ENCODE measurements around the gene ZNF593. TPM values are rescaled to one million over a fixed set of nuclear protein-coding genes. Genes with fewer than 3 reads are reported as not detected.

Gene ZNF593
- total RNA-seq, 1 donor from 2014 or later, result 29.2 TPM

GRCh38 chr1:26169198-26169554, 532 bp upstream of the ZNF593 start:
- no peak for DNase-seq (ENCODE audit: low read depth in 2 of 2)

DNA sequence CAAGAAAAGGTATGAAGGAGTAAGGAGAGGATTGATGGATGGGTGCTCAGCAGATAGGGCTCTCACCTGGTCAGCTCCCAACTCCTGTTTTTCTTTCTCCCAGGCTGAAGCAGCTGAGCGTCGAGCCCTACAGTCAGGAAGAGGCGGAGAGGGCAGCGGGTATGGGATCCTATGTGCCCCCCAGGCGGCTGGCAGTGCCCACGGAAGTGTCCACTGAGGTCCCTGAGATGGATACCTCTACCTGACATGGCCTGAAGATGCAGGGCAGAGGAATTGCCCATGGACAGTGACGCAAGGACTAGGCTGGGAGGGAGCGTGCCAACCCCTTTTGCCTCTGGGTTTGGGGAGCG, 739 bp downstream of the ZNF593 start:
- peak in 1 of 2 donors; percentile 16 for DNase-seq (ENCODE audit: low read depth in 2 of 2)

DNA sequence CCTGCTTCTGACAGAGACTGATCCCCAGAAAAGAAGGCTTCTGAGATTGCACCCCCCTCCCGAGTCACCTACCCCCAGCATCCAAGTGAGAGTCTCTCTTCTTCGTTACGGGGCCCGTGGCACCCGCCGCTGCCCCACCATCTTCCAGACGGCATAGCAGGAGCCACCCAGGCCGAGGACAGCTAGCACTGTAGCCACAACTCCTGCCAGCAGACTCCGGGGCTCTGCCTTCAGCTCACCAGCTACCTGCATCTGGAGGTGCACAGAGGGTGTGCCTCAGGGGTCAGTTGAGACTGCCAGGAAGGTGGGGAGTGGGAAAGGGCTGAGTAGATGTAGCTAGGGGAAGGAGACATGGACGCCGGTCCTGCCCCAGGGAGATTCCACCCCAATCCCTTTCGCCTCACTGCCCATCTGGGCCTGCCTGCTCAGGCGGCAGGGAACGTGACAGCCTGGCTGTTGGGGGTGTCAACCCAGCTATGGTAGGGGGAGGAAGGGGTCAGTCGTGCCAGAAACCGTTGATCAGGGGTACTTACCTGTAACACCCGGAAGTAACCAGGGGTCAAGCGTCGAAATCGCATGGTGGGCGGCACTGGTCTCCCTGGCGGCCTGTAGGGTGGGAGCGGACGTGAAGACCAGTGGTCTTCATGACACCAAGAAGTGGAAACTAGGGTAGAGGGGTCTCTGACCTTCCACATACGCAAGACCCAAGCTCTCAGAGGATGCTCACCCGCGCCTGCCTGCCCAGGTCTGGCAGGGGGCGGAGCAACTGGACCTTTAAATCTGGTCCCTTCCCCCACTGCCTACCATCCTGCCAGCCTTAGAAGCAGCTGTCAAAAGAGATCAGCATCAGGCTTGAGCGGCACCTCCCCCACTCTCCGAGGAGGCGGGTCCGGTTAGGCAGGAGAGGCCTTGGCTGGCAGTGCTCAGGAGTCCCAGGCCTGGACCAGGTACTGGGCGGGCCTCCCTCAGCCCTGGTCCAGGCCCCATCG, 1.7 kb downstream of the ZNF593 start, which contains the start of gene ZNF593OS:
TSS of gene ZNF593OS (minus strand) at position 749 of the 989 bp plus-strand sequence. CDS start at position 578, 171 bp downstream.
- DNase-seq (ENCODE audit: low read depth in 2 of 2), result no peak

DNA sequence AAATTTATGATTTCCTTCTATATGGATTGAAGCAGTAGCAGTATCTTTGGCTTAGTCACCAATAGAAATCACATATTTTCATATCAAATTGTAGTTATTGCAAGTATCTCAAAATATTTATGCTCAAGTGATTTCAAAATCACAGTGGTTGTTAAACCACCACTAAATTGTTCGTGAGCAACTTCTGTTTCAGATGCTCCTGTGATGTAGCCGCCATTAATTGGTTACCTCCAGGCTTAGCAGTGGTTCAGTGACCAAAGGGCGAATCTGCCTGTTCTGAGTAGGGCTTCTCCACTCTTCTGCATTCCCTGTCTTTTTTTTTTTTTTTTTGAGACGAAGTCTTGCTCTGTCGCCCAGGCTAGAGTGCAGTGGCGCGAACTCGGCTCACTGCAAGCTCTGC, 5.6 kb downstream of the ZNF593 start:
- DNase-seq (ENCODE audit: low read depth in 2 of 2), result no peak

- no peak for DNase-seq (ENCODE audit: low read depth in 2 of 2)
These were observed 7.5 kb downstream of the ZNF593 start, which contains the start of gene CNKSR1 for GRCh38 chr1:26177182-26177684. CNKSR1 (plus strand) TSS chr1:26177491; CDS start chr1:26177548, 57 bp downstream.

- DNase-seq (ENCODE audit: low read depth in 2 of 2), result no peak
These were observed 10.3 kb downstream of the ZNF593 start for GRCh38 chr1:26180010-26180506.

DNA sequence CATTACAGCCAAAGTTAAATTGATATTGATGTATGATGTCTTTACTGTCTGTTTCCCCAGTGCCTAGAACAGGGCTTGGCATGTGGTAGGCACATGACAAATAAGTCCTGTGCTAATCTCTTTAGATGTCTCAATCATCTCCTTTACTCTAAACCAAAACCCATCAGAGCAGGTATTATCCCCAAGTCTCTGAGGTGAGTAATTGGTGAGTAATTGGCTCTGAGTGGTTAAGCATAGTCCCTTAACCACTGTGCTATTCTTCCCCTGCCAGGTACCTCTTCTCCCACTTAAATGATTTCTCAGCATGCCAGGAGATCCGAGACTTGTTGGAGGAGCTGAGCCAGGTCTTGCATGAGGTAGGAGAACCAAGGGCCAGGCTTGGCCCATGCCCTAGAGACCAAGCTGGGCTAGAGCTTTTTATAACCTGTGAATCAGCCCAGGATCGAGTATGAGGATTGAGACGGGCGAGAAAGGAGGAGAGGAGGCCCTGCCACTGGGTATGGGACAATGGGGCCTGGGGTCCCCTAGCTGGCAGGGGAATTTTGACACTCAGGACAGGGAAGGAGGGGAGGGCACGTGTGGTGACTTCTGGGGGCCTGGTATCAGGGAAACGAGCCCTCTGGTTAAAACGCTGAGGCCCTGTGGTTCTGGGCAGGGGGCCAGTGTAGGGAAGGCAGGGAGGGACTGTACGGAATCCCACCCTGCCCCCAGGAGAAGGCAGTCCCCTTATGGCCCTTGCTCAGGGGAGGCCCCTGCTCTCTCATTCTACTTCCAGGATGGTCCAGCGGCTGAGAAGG, 12.1 kb downstream of the ZNF593 start:
- DNase-seq (ENCODE audit: low read depth in 2 of 2), result no peak

DNA sequence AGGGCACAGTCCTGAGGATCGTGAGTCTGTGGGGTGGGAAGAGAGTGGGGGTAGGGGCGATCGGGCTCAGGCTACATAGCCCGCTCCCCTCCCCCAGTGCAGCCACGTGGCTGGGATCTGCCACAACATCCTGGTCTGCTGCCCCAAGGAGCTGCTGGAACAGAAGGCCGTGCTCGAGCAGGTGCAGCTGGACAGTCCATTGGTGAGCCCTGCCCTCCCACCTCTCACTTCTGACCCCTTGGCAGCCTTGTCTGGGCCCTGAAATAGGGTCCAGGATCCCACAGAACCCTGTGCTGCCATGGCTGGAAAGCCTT, 12.6 kb downstream of the ZNF593 start:
- no peak for DNase-seq (ENCODE audit: low read depth in 2 of 2)

- no peak for DNase-seq (ENCODE audit: low read depth in 2 of 2)
These were observed 14.4 kb downstream of the ZNF593 start for GRCh38 chr1:26184086-26184485.

- DNase-seq (ENCODE audit: low read depth in 2 of 2), result no peak
These were observed 15.2 kb downstream of the ZNF593 start for GRCh38 chr1:26184883-26185282.

GRCh38 chr1:26187882-26188281, 18.2 kb downstream of the ZNF593 start:
- DNase-seq (ENCODE audit: low read depth in 2 of 2), result no peak

GRCh38 chr1:26188477-26188876, 18.8 kb downstream of the ZNF593 start:
- no peak for DNase-seq (ENCODE audit: low read depth in 2 of 2)

DNA sequence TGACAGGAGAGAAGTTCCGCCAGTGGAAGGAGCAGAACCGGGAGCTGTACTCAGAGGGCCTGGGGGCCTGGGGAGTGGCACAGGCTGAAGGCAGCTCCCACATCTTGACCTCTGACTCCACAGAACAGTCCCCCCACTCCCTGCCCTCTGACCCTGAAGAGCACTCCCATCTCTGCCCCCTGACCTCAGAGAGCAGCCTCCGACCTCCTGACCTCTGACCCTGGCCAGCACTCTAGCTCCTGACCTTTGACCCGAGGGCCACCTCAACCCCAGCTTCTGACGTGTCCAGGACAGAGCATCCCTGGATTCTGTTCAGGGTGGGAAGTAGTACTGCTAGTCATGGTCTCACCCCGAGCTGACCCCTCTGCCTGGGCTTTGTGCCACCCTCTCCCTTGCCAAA, 19.6 kb downstream of the ZNF593 start:
- DNase-seq (ENCODE audit: low read depth in 2 of 2), result no peak

DNA sequence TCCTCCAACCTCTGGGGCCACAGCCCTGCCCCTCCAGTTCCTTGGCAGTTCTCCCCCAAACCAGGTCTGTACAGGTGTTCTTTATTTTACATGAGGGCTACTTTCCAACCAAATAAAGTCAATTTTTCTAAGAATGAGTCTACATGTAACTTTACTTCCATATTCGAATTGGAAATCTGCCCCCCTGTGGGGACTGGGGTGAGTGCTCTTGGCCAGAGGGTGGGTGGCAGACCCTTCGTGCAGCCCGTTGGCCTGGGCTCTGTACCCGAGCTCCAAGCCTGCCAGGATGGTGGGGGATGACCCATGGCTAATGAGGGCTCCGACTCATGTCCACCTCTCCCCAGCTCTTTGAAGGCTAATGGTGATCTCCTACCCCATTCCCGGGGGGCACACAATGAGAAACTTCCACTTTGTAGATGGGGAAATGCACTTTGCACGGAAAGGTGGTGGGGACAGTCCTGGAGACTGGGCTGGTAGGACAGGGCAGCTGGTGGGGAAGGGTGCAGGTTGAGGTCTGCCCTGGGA, 20.1 kb downstream of the ZNF593 start:
- DNase-seq (ENCODE audit: low read depth in 2 of 2), result no peak

DNA sequence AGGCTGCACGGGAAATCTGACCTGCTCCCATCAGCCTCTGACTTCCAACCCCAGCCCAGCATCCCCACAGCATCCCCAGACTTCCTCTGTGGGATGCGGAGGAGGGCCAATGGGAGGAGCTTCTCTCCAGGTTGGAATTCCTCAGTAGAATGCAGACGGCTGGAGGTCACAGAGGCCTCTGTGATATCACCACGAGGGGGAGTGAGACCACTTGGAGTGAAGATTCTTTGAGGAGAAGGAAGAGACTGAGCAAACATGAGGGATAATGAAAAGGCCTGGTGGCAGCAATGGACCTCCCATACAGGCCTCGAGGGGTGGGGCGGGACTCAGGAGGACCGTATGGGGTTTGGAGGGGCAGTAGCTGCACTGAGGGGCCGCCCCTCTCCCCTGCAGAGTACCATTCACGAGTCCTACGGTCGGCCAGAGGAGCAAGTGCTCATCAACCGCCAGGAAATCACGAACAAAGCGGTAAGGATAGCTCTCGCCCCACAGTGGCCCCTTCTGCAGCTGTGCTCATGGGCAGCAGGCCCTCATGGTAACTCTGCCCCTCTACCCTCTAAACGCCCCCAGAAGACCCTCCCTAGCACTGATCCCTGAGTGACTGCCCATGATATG, 20.8 kb downstream of the ZNF593 start, which contains the start of gene CATSPER4:
TSS of gene CATSPER4 (plus strand) at position 230 of the 615 bp plus-strand sequence. CDS start at position 256, 26 bp downstream.
- no peak for DNase-seq (ENCODE audit: low read depth in 2 of 2)

DNA sequence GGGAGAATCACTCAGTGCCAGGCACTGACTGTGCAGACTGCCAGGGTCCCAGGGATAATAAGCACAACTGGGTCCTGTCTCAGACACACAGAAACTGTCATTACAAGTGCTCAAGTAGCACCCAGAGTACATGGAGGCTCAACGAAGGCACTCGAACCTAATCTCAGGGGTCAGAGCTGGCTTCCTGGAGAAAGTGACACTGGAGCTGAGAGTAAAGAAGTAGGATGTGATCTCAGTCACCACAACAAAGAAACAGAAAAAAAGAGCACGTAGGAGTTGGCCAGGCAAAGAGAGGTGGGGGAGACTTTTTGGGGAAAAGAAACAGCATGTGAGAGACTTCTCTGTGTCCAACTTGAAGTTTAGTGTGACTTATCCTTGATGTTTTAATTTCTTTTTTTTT, 22.0 kb downstream of the ZNF593 start:
- no peak for DNase-seq (ENCODE audit: low read depth in 2 of 2)

- no peak for DNase-seq (ENCODE audit: low read depth in 2 of 2)
These were observed 26.1 kb downstream of the ZNF593 start for GRCh38 chr1:26195805-26196204.

GRCh38 chr1:26197301-26197700, 27.6 kb downstream of the ZNF593 start:
- no peak for DNase-seq (ENCODE audit: low read depth in 2 of 2)

DNA sequence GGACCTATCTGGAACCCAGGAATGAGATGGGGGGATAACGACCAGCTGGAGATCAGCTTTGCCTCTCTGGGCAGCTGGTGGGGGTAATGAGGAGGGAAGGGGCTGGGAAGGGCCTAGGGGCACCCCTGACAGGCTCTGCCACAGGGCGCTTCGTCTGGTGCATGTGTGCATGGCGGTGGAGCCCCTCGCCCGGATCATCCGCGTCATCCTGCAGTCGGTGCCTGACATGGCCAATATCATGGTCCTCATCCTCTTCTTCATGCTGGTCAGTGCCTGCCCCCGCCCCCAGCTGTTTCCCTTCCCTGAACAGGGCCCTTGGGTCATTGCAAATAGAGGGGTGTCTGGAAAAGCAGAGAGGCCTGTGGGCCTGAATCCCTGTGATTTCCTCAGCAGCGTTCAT, 28.1 kb downstream of the ZNF593 start:
- no peak for DNase-seq (ENCODE audit: low read depth in 2 of 2)

GRCh38 chr1:26200413-26200812, 30.7 kb downstream of the ZNF593 start:
- DNase-seq (ENCODE audit: low read depth in 2 of 2), result no peak

GRCh38 chr1:26203642-26204318, 34.1 kb downstream of the ZNF593 start:
- DNase-seq (ENCODE audit: low read depth in 2 of 2), result no peak
